GM23338 (cell line): Measurements from ENCODE around the gene PPM1J. TPM values are rescaled to one million over a fixed set of nuclear protein-coding genes. Genes with fewer than 3 reads are reported as not detected.

Experiments used
- ATAC-seq: fragments of 200-7000 bp; cut with Tn5 transposase; 3 replicates; pipeline ENCODE4 v1.9.1; 2020
- DNase-seq: peaks from one replicate; pipeline ENCODE4 v3.0.0-alpha.2; 2015; ENCODE audit warnings: low spot score
- H2AFZ ChIP-seq: fragments of 200-600 bp; sonication (generic); 2 replicates; pipeline ENCODE4 v1.8.0; 2016; ENCODE audit warnings: antibody characterized with exemption, mild to moderate bottlenecking, moderate library complexity
- H3F3A ChIP-seq: fragments of 200-600 bp; sonication (generic); replicated peaks from 2 replicates; pipeline ENCODE4 v1.8.0; 2017; ENCODE audit warnings: antibody characterized with exemption, mixed run types, low read depth
- H3K27ac ChIP-seq: fragments of 200-600 bp; sonication (generic); 2 replicates; pipeline ENCODE4 v1.6.1; 2016; ENCODE audit warnings: low read depth
- H3K27me3 ChIP-seq: fragments of 200-600 bp; sonication (generic); 2 replicates; pipeline ENCODE4 v1.8.0; 2016; ENCODE audit warnings: mild to moderate bottlenecking, mixed run types, moderate library complexity; ENCODE audit not compliant: insufficient read depth
- H3K36me3 ChIP-seq: fragments of 200-600 bp; sonication (generic); 2 replicates; pipeline ENCODE4 v1.8.0; 2016; ENCODE audit warnings: mild to moderate bottlenecking; ENCODE audit not compliant: insufficient read depth
- H3K4me1 ChIP-seq: fragments of 200-600 bp; sonication (generic); 2 replicates; pipeline ENCODE4 v1.8.0; 2016; ENCODE audit warnings: mild to moderate bottlenecking, moderate library complexity; ENCODE audit not compliant: insufficient read depth
- H3K4me2 ChIP-seq: fragments of 200-600 bp; sonication (generic); 2 replicates; pipeline ENCODE4 v1.7.1; 2017; ENCODE audit warnings: mixed run types
- H3K4me3 ChIP-seq: fragments of 200-600 bp; sonication (generic); 2 replicates; pipeline ENCODE4 v1.6.1; 2016; ENCODE audit warnings: mixed run types
- H3K79me2 ChIP-seq: fragments of 200-600 bp; sonication (generic); replicated peaks from 2 replicates; pipeline ENCODE4 v1.8.0; 2017; ENCODE audit warnings: mild to moderate bottlenecking; ENCODE audit not compliant: insufficient read depth
- H3K9me2 ChIP-seq: fragments of 200-600 bp; sonication (generic); 2 replicates; pipeline ENCODE4 v1.8.0; 2017; ENCODE audit not compliant: insufficient read depth
- H4K20me1 ChIP-seq: fragments of 200-600 bp; sonication (generic); replicated peaks from 2 replicates; pipeline ENCODE4 v1.8.0; 2017; ENCODE audit warnings: mild to moderate bottlenecking; ENCODE audit not compliant: insufficient read depth
- H3K27ac Mint-ChIP-seq: 2 replicates; pipeline ENCODE4 v1.8.0; 2020; ENCODE audit warnings: inconsistent platforms, mild to moderate bottlenecking, moderate library complexity, mixed read lengths
- H3K27me3 Mint-ChIP-seq: 3 replicates; pipeline ENCODE4 v1.8.0; 2022; ENCODE audit warnings: low read depth, mild to moderate bottlenecking, moderate library complexity, mixed read lengths, inconsistent platforms; ENCODE audit not compliant: insufficient read depth, poor library complexity
- H3K36me3 Mint-ChIP-seq: 3 replicates; pipeline ENCODE4 v1.8.0; 2021; ENCODE audit warnings: low read depth, mild to moderate bottlenecking, inconsistent platforms, moderate library complexity, mixed read lengths
- H3K4me1 Mint-ChIP-seq: 3 replicates; pipeline ENCODE4 v1.8.0; 2020; ENCODE audit warnings: mild to moderate bottlenecking, inconsistent platforms, mixed read lengths
- H3K4me3 Mint-ChIP-seq: 3 replicates; pipeline ENCODE4 v1.8.0; 2021; ENCODE audit warnings: moderate library complexity, mild to moderate bottlenecking, inconsistent platforms, mixed read lengths
- H3K9me3 Mint-ChIP-seq: 3 replicates; pipeline ENCODE4 v1.8.0; 2020; ENCODE audit warnings: moderate library complexity, mild to moderate bottlenecking, inconsistent platforms, mixed read lengths
- CREB1 ChIP-seq: fragments of 250-450 bp; sonication (Bioruptor Pico); IDR thresholded peaks from 2 replicates; pipeline ENCODE4 v1.5.0; 2020; ENCODE audit warnings: low read depth, mild to moderate bottlenecking, moderate library complexity
- EZH2phosphoT487 ChIP-seq: fragments of 200-600 bp; sonication (generic); IDR thresholded peaks from one replicate; pipeline ENCODE4 v1.8.1; 2018; ENCODE audit warnings: antibody characterized with exemption; ENCODE audit not compliant: unreplicated experiment
- JUNB ChIP-seq: IDR thresholded peaks from one replicate; pipeline ENCODE4 v1.6.1; 2016; ENCODE audit warnings: antibody characterized with exemption; ENCODE audit not compliant: unreplicated experiment
- NANOG ChIP-seq: IDR thresholded peaks from 2 replicates; pipeline ENCODE4 v1.6.1; 2016; ENCODE audit warnings: antibody characterized with exemption, borderline replicate concordance
- POLR2AphosphoS5 ChIP-seq: IDR thresholded peaks from 2 replicates; pipeline ENCODE4 v1.6.1; 2016; ENCODE audit warnings: antibody characterized with exemption, low read depth
- STAT1 ChIP-seq: IDR thresholded peaks from one replicate; pipeline ENCODE4 v1.6.1; 2016; ENCODE audit warnings: antibody characterized with exemption; ENCODE audit not compliant: unreplicated experiment
- ZNF114 ChIP-seq: fragments of 250-450 bp; sonication (Bioruptor Pico); IDR thresholded peaks from 2 replicates; pipeline ENCODE4 v1.5.0; 2020; ENCODE audit warnings: mild to moderate bottlenecking, moderate library complexity
- ZNF331 ChIP-seq: fragments of 250-450 bp; sonication (Bioruptor Pico); IDR thresholded peaks from 2 replicates; pipeline ENCODE4 v1.5.0; 2020; ENCODE audit warnings: low read depth, mild to moderate bottlenecking, moderate library complexity
- polyA plus RNA-seq: library from polyadenylated mRNA; unstranded; fragments of >200 nt; fragmentation: Nextera tagmentation; extraction: Ambion mirVana; gene quantifications from 2 replicates; pipeline ENCODE4 v1.2.1, GENCODE V29; 2016
- total RNA-seq: library from RNA; depleted of rRNA; stranded (reverse); fragments of >200 nt; shearing (Covaris generic); gene quantifications from 2 replicates; pipeline ENCODE4 v1.2.3, GENCODE V29; 2014
- TF ChIP-seq, protein P1 (sequence below), 2 experiments: fragments of 200-600 bp in 1 of 2; sonication (generic) in 1 of 2; conservative IDR thresholded peaks; 2 replicates each; pipeline versions ENCODE4 v1.5.1 to v1.6.1; 2016 to 2017; ENCODE audit warnings: antibody characterized with exemption in 2 of 2, low read depth in 2 of 2, mild to moderate bottlenecking in 2 of 2, moderate library complexity in 1 of 2
- TF ChIP-seq, protein P2 (sequence below): IDR thresholded peaks from 2 replicates; pipeline ENCODE4 v1.6.1; 2016; ENCODE audit warnings: antibody characterized with exemption
- TF ChIP-seq, protein P3 (sequence below): fragments of 250-450 bp; sonication (Bioruptor Pico); IDR thresholded peaks from 2 replicates; pipeline ENCODE4 v1.5.0; 2020; ENCODE audit warnings: mild to moderate bottlenecking, moderate library complexity
- TF ChIP-seq, protein P4 (sequence below): IDR thresholded peaks from one replicate; pipeline ENCODE4 v1.6.1; 2018; ENCODE audit warnings: antibody characterized with exemption; ENCODE audit not compliant: unreplicated experiment

PPM1J gene
- total and polyA plus RNA-seq, 2 experiments from 2014 or later = 19.0 to 22.4 TPM

DNA sequence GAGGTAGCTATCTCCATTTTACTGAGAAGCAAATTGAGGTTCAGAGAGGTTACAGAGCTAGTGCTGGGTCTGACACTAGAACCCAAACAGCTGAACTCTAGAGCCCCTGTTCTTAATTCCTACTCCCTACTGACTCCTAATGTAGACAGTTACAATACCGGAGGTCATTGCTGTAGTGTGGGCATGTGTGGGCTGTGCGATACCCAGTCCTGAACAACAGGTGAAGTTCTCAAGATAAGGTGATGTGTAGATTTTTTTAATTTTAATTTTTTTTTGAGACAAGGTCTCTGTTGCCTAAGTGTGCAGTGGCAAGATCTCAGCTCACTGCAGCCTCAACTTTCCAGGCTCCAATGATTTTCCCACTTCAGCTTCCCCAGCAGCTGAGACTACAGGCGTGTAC, 6.6 kb downstream of the PPM1J start (continued):
- TF ChIP-seq, protein P1, sequence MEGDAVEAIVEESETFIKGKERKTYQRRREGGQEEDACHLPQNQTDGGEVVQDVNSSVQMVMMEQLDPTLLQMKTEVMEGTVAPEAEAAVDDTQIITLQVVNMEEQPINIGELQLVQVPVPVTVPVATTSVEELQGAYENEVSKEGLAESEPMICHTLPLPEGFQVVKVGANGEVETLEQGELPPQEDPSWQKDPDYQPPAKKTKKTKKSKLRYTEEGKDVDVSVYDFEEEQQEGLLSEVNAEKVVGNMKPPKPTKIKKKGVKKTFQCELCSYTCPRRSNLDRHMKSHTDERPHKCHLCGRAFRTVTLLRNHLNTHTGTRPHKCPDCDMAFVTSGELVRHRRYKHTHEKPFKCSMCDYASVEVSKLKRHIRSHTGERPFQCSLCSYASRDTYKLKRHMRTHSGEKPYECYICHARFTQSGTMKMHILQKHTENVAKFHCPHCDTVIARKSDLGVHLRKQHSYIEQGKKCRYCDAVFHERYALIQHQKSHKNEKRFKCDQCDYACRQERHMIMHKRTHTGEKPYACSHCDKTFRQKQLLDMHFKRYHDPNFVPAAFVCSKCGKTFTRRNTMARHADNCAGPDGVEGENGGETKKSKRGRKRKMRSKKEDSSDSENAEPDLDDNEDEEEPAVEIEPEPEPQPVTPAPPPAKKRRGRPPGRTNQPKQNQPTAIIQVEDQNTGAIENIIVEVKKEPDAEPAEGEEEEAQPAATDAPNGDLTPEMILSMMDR (conservative IDR thresholded peaks at IDR 0.05; ENCODE audit: low read depth in 2 of 2) = no peak
- TF ChIP-seq EZH2phosphoT487 = no peak
- TF ChIP-seq POLR2AphosphoS5 = no peak
- no peak for TF ChIP-seq ZNF331 (CRISPR knock-in tag)
- TF ChIP-seq STAT1 = no peak
- no peak for TF ChIP-seq CREB1 (CRISPR knock-in tag)
- no peak for TF ChIP-seq ZNF114 (CRISPR knock-in tag)
- TF ChIP-seq, protein P2, sequence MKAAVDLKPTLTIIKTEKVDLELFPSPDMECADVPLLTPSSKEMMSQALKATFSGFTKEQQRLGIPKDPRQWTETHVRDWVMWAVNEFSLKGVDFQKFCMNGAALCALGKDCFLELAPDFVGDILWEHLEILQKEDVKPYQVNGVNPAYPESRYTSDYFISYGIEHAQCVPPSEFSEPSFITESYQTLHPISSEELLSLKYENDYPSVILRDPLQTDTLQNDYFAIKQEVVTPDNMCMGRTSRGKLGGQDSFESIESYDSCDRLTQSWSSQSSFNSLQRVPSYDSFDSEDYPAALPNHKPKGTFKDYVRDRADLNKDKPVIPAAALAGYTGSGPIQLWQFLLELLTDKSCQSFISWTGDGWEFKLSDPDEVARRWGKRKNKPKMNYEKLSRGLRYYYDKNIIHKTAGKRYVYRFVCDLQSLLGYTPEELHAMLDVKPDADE = no peak
- no peak for TF ChIP-seq NANOG
- no peak for TF ChIP-seq JUNB

DNA sequence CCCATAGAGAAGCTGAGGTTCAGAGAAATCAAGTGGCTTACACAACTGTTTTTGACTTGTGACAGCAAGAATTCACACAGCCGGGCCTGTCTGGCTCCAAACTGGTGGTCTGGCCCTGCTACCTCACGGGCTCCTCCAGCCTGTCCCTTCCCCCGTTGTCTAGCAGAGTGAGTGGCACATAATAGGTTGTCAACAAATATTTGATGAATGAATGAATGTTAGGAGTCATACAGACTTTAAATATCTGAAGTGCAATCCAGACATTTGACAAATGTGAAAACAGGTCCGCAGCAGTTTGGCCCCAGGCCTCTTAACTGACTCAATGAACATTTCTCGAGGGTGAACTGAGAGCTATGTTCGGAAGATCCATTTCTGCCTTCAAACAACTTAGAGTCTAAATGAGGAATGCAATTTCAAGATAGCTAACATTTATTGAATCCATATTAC, 7.1 kb downstream of the PPM1J start:
- Mint-ChIP-seq H3K27me3 (peaks cover 36% of the 10 kb centered on the region), H3K9me3 (no peaks in the 10 kb centered on the region; the same call in 2 of the 3 replicates), H3K36me3 (peaks cover 14% of the 10 kb centered on the region), H3K27ac (no peak overlapping the region), H3K4me1 (peaks cover 64% of the 10 kb centered on the region), H3K4me3 (peak overlapping the region; percentile 74)
- H3K4me1 ChIP-seq = peaks cover 53% of the 10 kb centered on the region
- peak overlapping the region; percentile 76 for H3K4me2 ChIP-seq
- H3K4me3 ChIP-seq = peak overlapping the region; percentile 92
- no peak overlapping the region for H3K27ac ChIP-seq
- peaks cover 31% of the 10 kb centered on the region for H3K27me3 ChIP-seq
- no peaks in the 10 kb centered on the region for H3K9me2 ChIP-seq
- peaks cover 9% of the 10 kb centered on the region; the same call in 1 of the 2 replicates for H3F3A ChIP-seq
- ATAC-seq (no peak), DNase-seq (no peak)
- peaks cover 11% of the 10 kb centered on the region; the same call in 1 of the 2 replicates for H4K20me1 ChIP-seq
- H3K36me3 ChIP-seq = peaks cover 2% of the 10 kb centered on the region; the same call in 1 of the 2 replicates
- no peak overlapping the region for H2AFZ ChIP-seq
- peaks cover 10% of the 10 kb centered on the region; the same call in 1 of the 2 replicates for H3K79me2 ChIP-seq
- TF ChIP-seq, protein P3, sequence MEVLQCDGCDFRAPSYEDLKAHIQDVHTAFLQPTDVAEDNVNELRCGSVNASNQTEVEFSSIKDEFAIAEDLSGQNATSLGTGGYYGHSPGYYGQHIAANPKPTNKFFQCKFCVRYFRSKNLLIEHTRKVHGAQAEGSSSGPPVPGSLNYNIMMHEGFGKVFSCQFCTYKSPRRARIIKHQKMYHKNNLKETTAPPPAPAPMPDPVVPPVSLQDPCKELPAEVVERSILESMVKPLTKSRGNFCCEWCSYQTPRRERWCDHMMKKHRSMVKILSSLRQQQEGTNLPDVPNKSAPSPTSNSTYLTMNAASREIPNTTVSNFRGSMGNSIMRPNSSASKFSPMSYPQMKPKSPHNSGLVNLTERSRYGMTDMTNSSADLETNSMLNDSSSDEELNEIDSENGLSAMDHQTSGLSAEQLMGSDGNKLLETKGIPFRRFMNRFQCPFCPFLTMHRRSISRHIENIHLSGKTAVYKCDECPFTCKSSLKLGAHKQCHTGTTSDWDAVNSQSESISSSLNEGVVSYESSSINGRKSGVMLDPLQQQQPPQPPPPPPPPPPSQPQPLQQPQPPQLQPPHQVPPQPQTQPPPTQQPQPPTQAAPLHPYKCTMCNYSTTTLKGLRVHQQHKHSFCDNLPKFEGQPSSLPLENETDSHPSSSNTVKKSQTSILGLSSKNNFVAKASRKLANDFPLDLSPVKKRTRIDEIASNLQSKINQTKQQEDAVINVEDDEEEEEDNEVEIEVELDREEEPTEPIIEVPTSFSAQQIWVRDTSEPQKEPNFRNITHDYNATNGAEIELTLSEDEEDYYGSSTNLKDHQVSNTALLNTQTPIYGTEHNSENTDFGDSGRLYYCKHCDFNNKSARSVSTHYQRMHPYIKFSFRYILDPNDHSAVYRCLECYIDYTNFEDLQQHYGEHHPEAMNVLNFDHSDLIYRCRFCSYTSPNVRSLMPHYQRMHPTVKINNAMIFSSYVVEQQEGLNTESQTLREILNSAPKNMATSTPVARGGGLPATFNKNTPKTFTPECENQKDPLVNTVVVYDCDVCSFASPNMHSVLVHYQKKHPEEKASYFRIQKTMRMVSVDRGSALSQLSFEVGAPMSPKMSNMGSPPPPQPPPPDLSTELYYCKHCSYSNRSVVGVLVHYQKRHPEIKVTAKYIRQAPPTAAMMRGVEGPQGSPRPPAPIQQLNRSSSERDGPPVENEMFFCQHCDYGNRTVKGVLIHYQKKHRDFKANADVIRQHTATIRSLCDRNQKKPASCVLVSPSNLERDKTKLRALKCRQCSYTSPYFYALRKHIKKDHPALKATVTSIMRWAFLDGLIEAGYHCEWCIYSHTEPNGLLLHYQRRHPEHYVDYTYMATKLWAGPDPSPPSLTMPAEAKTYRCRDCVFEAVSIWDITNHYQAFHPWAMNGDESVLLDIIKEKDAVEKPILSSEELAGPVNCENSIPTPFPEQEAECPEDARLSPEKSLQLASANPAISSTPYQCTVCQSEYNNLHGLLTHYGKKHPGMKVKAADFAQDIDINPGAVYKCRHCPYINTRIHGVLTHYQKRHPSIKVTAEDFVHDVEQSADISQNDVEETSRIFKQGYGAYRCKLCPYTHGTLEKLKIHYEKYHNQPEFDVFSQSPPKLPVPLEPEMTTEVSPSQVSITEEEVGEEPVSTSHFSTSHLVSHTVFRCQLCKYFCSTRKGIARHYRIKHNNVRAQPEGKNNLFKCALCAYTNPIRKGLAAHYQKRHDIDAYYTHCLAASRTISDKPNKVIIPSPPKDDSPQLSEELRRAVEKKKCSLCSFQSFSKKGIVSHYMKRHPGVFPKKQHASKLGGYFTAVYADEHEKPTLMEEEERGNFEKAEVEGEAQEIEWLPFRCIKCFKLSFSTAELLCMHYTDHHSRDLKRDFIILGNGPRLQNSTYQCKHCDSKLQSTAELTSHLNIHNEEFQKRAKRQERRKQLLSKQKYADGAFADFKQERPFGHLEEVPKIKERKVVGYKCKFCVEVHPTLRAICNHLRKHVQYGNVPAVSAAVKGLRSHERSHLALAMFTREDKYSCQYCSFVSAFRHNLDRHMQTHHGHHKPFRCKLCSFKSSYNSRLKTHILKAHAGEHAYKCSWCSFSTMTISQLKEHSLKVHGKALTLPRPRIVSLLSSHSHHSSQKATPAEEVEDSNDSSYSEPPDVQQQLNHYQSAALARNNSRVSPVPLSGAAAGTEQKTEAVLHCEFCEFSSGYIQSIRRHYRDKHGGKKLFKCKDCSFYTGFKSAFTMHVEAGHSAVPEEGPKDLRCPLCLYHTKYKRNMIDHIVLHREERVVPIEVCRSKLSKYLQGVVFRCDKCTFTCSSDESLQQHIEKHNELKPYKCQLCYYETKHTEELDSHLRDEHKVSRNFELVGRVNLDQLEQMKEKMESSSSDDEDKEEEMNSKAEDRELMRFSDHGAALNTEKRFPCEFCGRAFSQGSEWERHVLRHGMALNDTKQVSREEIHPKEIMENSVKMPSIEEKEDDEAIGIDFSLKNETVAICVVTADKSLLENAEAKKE = no peak
- TF ChIP-seq, protein P2 = no peak
- TF ChIP-seq STAT1 (no peak), NANOG (no peak)
- TF ChIP-seq, protein P4, sequence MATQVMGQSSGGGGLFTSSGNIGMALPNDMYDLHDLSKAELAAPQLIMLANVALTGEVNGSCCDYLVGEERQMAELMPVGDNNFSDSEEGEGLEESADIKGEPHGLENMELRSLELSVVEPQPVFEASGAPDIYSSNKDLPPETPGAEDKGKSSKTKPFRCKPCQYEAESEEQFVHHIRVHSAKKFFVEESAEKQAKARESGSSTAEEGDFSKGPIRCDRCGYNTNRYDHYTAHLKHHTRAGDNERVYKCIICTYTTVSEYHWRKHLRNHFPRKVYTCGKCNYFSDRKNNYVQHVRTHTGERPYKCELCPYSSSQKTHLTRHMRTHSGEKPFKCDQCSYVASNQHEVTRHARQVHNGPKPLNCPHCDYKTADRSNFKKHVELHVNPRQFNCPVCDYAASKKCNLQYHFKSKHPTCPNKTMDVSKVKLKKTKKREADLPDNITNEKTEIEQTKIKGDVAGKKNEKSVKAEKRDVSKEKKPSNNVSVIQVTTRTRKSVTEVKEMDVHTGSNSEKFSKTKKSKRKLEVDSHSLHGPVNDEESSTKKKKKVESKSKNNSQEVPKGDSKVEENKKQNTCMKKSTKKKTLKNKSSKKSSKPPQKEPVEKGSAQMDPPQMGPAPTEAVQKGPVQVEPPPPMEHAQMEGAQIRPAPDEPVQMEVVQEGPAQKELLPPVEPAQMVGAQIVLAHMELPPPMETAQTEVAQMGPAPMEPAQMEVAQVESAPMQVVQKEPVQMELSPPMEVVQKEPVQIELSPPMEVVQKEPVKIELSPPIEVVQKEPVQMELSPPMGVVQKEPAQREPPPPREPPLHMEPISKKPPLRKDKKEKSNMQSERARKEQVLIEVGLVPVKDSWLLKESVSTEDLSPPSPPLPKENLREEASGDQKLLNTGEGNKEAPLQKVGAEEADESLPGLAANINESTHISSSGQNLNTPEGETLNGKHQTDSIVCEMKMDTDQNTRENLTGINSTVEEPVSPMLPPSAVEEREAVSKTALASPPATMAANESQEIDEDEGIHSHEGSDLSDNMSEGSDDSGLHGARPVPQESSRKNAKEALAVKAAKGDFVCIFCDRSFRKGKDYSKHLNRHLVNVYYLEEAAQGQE = no peak
